Rectal smooth muscle tissue (tissue), 1 donor: Measurements from ENCODE around the gene WWOX.

ENCODE experiments used
- H3K27ac ChIP-seq: one replicate; pipeline ENCODE4 v1.7.0; 2013; ENCODE audit warnings: low read depth, low read length, inconsistent platforms
- H3K27me3 ChIP-seq: one replicate; pipeline ENCODE4 v1.7.0; 2013; ENCODE audit warnings: low read length; ENCODE audit not compliant: control insufficient read depth, insufficient read depth
- H3K36me3 ChIP-seq: one replicate; pipeline ENCODE4 v1.7.0; 2013; ENCODE audit warnings: low read length; ENCODE audit not compliant: control insufficient read depth, insufficient read depth
- H3K4me1 ChIP-seq: one replicate; pipeline ENCODE4 v1.7.0; 2013; ENCODE audit warnings: low read length; ENCODE audit not compliant: control insufficient read depth, insufficient read depth
- H3K4me3 ChIP-seq: one replicate; pipeline ENCODE4 v1.7.0; 2013; ENCODE audit warnings: low read length
- H3K9ac ChIP-seq: one replicate; pipeline ENCODE4 v1.7.0; 2013; ENCODE audit warnings: low read length

WWOX gene

DNA sequence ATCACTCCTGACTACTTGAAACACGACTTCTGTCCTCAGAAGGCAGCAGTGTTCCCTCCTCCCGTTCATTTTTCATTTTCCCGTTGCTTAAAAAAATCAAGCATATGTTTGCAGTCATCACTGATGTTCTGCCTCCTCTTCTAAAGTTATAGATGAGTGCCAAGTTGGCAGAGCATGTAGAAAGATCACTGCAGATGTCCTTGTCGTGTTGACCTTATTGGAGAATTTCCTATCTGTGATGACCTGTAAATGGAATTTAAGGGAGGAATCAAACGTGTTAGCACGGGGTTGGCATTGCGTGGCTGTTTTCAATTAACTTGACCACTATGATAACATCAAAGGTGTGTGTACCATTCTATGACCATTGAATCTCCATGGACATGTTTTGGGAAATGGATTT, 396.7 kb downstream of the WWOX start:
- Histone ChIP-seq H3K9ac (no peak overlapping the region), H3K27me3 (no peaks in the 10 kb centered on the region), H3K4me3 (no peak overlapping the region), H3K4me1 (no peaks in the 10 kb centered on the region), H3K36me3 (no peaks in the 10 kb centered on the region), H3K27ac (no peak overlapping the region)

DNA sequence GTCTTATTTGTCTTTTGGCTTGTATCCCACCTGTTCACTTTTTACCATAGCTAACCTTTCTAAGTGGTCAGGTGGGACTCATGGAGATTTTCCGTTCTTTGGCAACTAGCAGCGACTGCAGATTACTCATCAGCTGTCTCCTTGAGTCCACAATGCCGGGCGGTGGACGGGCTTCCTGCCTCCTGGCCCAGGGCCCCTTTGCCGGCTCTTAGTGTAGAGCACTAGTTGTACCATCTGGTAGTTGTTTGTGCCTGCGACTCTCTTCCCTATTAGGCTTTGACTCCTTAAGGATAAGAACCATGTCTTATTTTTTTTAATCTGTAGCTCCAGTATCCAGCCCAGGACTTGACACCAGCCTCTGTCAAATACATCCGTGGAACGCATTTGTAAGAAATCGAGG, 399.9 kb downstream of the WWOX start:
- Histone ChIP-seq H3K36me3 (no peaks in the 10 kb centered on the region), H3K27me3 (no peaks in the 10 kb centered on the region), H3K4me1 (peaks cover 8% of the 10 kb centered on the region), H3K27ac (no peak overlapping the region), H3K4me3 (no peak overlapping the region), H3K9ac (no peak overlapping the region)

DNA sequence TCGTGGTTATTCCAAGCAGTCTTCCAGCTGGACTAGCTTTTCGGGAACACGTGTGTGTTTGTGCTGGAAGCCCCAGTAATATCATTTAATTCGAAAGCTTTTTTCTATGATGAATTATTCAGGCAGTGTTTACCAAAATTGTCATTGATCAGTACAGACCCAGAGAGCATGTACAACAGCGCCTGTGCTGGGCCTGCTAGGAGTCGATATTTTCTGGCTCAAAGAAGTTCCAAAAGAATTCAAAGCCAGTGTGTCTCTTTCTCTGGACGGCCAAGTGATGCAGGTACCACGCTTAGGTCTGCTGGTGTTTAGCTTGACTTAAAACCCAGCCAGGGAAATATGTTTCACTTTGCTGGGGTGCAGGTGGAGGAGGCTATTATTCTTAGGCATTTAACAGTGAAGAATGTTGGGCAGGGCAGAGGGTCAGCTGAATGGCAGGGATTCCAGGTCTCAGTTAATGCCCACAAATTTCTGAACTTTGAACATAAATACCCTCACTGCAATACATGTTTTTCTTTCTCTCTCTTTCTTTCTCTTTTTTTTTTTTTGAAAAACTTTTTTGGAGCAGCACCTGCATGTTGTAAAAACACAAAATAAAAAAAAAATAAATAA, 401.3 kb downstream of the WWOX start:
- Histone ChIP-seq H3K9ac (no peak overlapping the region), H3K27ac (no peak overlapping the region), H3K27me3 (no peaks in the 10 kb centered on the region), H3K36me3 (no peaks in the 10 kb centered on the region), H3K4me3 (no peak overlapping the region), H3K4me1 (peaks cover 15% of the 10 kb centered on the region)

DNA sequence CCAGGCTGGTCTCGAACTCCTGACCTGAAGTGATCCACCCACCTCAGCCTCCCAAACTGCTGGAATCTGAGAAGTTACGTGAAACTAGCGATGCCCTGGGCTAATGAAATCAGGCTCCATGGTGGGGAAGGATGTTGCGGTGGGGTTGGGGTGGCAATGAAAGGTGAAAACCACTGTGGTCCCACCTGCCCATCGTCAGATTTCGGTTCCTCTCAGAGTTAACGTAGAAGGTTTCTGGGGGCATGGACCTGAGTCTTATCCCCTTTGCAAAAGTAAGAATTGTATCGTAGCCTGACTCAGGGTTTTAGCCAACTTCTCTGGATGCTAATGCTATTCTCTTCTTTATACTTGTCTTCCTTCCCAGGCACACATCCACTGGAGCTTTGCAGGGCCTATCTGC, 402.3 kb downstream of the WWOX start:
- Histone ChIP-seq H3K27me3 (no peaks in the 10 kb centered on the region), H3K4me3 (no peak overlapping the region), H3K36me3 (no peaks in the 10 kb centered on the region), H3K9ac (no peak overlapping the region), H3K27ac (no peak overlapping the region), H3K4me1 (peaks cover 15% of the 10 kb centered on the region)

DNA sequence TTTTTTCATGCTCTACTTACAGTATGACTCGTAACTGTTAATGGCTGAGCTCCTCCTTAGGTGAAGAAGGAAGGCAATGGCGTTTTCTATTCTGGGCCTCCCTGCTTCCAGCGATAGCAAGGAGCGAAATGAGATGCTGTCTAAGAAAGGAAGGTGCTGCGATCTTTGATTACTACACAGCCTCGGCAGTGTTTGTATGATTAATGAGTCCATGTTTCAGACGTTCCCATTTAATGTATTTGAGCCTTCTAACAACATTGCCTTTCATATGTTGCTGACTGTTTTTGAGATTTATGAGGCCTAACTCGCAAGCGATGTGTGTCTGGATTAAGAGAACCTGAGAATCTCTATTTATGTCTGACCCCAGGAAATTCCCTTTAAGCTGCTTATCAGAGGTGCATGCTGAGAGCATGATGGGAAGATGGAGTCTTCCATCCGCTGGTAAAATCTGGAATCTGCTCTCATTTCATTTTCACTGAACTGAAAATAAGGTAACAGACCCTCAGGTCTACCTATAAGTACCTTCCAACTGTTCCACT, 403.4 kb downstream of the WWOX start:
- Histone ChIP-seq H3K9ac (no peak overlapping the region), H3K36me3 (no peaks in the 10 kb centered on the region), H3K27me3 (no peaks in the 10 kb centered on the region), H3K4me3 (no peak overlapping the region), H3K27ac (no peak overlapping the region), H3K4me1 (peaks cover 15% of the 10 kb centered on the region)

DNA sequence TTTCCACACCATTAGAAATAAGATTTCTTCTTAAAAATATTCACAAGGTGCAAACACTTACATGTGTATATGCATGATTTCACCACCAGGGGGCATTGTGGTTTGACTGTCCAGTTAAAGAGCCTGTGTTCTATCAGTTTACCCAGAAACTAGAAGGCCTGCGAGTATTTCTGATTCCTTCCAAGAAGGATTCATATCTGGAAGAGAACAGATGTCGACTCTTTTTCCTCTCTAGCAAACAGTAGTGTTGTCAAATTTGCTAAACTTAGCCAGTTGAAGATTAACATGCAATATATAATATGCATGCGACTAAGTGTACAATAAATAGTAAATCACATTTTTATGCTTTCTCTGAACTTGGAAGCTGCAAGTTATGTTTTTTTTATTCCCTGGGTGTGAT, 404.1 kb downstream of the WWOX start:
- Histone ChIP-seq H3K36me3 (no peaks in the 10 kb centered on the region), H3K4me3 (no peak overlapping the region), H3K9ac (no peak overlapping the region), H3K27me3 (no peaks in the 10 kb centered on the region), H3K4me1 (peaks cover 15% of the 10 kb centered on the region), H3K27ac (no peak overlapping the region)

DNA sequence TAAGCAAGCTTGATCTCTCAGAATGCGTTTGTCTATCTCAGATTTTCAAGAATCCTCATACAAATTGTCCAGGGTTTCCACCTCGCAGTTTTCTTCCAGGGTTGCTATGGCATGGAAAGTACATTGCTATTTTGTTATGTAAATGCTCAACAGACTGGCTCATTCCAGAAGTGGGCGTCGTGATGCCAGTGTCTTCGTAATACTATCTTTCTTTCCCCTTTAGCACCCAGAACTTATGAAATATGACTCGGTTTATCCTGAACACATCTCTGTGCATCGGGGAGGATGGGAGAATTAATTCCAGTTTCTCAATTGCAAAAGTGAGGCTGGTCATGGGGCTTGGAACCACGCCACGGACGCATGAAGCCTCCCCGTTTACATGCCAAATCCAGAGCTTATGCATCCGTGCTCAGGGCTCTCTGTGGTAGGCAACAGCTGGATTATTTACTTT, 405.0 kb downstream of the WWOX start:
- Histone ChIP-seq H3K27me3 (no peaks in the 10 kb centered on the region), H3K9ac (no peak overlapping the region), H3K4me1 (peaks cover 15% of the 10 kb centered on the region), H3K4me3 (no peak overlapping the region), H3K36me3 (no peaks in the 10 kb centered on the region), H3K27ac (no peak overlapping the region)

DNA sequence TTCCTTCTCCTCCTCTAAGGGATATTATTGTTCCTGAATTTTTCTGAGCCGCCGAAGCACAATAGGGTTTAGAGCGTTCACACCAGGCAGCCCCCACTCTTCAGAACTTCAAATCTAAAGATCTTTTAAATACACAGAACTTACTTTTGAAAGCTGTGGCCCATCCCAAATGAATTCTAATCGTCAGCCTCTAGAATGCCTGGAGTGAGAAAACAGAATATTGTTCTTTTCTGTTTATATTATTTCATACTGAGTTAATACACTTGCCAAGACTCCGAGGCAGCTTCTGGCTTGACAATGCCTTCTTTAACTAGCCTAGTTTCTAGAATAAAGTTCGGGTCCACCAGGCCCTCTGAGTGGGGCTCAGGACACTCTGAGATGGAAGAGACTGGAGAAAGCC, 405.6 kb downstream of the WWOX start:
- H3K4me3 ChIP-seq: no peak overlapping the region
- no peaks in the 10 kb centered on the region for H3K36me3 ChIP-seq
- H3K4me1 ChIP-seq: peaks cover 15% of the 10 kb centered on the region
- H3K27ac ChIP-seq: peak overlapping the region; percentile 46
- H3K9ac ChIP-seq: no peak overlapping the region
- H3K27me3 ChIP-seq: no peaks in the 10 kb centered on the region

DNA sequence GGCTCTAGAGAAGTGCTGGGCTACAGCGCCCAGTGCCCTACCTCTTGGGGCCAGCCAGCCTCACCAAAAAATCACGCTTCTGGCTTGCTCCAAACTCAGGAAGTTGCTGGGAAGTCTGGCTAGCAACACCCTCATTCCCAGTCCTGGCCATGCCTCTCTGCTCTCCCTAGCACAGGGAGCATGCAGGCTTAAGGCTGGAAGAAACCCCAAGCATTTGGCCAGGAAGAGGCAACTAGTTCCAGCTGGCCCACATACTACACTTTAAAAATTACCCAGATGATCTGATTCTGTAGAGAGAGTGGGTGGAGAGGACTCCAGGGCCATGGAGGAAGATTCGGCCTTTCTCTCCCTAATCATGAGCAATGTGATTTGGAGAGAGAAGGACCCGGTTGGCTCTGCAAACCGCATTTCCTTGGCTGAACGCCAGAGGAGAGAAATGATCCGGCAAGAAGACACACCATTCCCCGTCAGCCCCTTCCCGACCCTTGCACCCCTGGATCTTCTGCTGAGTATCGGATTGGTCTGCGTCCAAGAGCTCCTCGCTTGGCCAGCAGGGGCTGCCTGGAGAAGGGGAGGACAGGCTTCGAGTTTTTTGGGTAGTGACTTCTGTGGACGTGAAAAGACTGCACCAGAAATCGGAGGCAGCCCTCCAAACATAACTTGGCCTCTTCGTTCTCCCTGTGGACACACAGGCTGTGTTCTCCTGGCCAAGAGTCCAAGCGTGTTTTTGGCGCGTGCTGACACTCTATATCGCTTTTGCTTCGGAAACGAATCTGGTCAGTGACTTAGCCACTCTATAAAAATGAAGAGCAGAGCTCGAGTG, 406.3 kb downstream of the WWOX start:
- no peaks in the 10 kb centered on the region for H3K36me3 ChIP-seq
- H3K27ac ChIP-seq: peak overlapping the region; percentile 46
- H3K9ac ChIP-seq: no peak overlapping the region
- H3K4me1 ChIP-seq: peaks cover 15% of the 10 kb centered on the region
- H3K27me3 ChIP-seq: no peaks in the 10 kb centered on the region
- H3K4me3 ChIP-seq: peak overlapping the region; percentile 14

DNA sequence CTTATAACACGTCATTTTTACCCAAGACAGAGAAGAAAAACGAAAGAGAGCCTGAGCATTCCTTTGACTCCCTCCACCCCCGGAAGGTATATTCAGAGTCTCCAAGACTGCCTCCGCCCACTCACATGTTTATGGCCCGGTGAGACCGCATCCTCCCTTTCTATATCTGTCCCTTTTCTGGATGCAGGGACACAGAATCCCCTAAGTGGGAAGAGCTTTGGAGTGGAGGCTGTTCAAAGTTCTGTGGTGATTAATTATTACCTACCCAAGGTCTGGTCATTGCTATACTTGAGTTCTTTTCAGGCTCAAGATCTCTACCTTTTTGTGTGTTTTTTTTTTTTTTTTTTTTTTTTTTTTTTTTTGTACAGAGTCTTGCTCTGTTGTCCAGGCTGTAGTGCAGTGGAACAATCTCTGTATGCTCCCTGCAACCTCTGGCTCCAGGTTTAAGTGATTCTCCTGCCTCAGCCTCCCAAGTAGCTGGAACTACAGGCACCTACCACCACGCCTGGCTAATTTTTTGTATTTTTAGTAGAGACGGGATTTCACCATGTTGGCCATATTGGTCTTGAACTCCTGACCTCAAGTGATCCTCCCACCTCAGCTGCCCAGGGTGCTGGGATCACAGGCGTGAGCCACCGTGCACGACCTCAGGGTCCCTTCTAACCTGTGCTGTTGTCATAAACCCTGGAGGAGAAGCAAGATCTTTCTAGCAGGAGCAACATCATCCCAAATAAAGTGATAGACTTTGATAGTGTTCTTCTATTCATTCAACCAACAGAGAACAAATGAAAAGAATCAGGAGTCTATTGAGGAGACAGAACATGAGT, 407.1 kb downstream of the WWOX start:
- no peaks in the 10 kb centered on the region for H3K36me3 ChIP-seq
- no peak overlapping the region for H3K27ac ChIP-seq
- no peak overlapping the region for H3K9ac ChIP-seq
- peak overlapping the region; percentile 14 for H3K4me3 ChIP-seq
- peaks cover 15% of the 10 kb centered on the region for H3K4me1 ChIP-seq
- H3K27me3 ChIP-seq: no peaks in the 10 kb centered on the region

DNA sequence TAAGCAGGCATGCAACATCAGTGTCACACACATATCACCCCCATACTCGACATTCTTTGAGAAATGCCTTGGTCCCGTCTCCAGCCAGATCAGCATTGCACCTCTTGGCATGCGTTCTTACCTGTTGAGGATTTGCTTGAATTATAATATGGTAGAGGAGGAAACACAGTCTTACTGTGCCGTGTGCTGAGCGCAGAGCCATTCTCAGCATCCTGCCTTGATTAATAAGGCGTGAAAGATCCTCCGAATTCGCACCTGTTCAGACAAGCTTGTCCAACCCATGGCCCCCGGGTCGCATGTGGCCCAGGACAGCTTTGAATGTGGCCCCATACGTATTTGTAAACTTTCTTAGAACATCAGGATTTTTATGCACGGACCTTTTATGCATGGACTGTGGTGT, 408.1 kb downstream of the WWOX start:
- Histone ChIP-seq H3K27me3 (no peaks in the 10 kb centered on the region), H3K27ac (no peak overlapping the region), H3K9ac (no peak overlapping the region), H3K36me3 (no peaks in the 10 kb centered on the region), H3K4me1 (peaks cover 15% of the 10 kb centered on the region), H3K4me3 (no peak overlapping the region)

DNA sequence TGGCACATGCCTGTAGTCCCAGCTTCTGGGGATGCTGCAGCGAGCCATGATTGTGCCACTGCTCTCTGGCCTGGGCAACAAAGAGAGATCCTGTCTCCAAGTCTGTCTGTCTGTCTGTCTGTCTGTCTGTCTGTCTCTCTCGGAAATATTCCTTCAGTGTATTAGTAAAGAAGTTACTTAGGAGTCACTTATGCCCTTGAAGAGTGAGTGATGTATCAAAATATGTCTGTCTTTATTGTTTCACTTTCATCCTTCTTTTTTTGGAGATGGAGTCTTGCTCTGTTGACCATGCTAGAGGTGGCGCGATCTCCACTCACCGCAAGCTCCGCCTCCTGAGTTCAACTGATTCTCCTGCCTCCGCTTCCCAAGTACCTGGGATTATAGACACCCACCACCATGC, 410.5 kb downstream of the WWOX start:
- Histone ChIP-seq H3K36me3 (no peaks in the 10 kb centered on the region), H3K9ac (no peak overlapping the region), H3K4me3 (no peak overlapping the region), H3K4me1 (peaks cover 2% of the 10 kb centered on the region), H3K27me3 (no peaks in the 10 kb centered on the region), H3K27ac (no peak overlapping the region)
